SK-N-MC (cell line): ENCODE data around the gene GNAT3.

Experiments used
- DNase-seq: peaks from one replicate; pipeline ENCODE4 v3.0.0-alpha.2; 2011; ENCODE audit warnings: low read depth, low spot score
- H3K27ac ChIP-seq: fragments of 200-600 bp; sonication (generic); 2 replicates; pipeline ENCODE4 v1.5.1; 2016; ENCODE audit warnings: mixed run types
- H3K36me3 ChIP-seq: fragments of 200-600 bp; sonication (generic); 2 replicates; pipeline ENCODE4 v1.6.1; 2017; ENCODE audit warnings: antibody characterized with exemption, low read length, mixed read lengths; ENCODE audit not compliant: insufficient read depth
- H3K4me3 ChIP-seq: fragments of 200-600 bp; sonication (generic); 2 replicates; pipeline ENCODE4 v1.5.1; 2016
- H3K9ac ChIP-seq: fragments of 200-600 bp; sonication (generic); 2 replicates; pipeline ENCODE4 v1.8.0; 2017; ENCODE audit warnings: mixed run types, mixed read lengths; ENCODE audit not compliant: insufficient read length
- H3K9me3 ChIP-seq: fragments of 200-600 bp; sonication (generic); 2 replicates; pipeline ENCODE4 v1.6.1; 2017; ENCODE audit warnings: low read depth, mild to moderate bottlenecking, antibody characterized with exemption, low read length, moderate library complexity, mixed read lengths
- EZH2 ChIP-seq: fragments of 200-600 bp; sonication (generic); IDR thresholded peaks from one replicate; pipeline ENCODE4 v1.6.1; 2017; ENCODE audit warnings: antibody characterized with exemption
- FOXP2 ChIP-seq: optimal IDR thresholded peaks from 2 replicates; pipeline ENCODE3; 2011; ENCODE audit warnings: mild to moderate bottlenecking, moderate library complexity; ENCODE audit not compliant: insufficient read depth; ENCODE audit errors: extremely low read length, control extremely low read depth
- POLR2AphosphoS5 ChIP-seq: IDR thresholded peaks from 2 replicates; pipeline ENCODE4 v1.6.1; 2012; ENCODE audit warnings: mild to moderate bottlenecking, low read depth, low read length, borderline replicate concordance

GNAT3 gene

DNA sequence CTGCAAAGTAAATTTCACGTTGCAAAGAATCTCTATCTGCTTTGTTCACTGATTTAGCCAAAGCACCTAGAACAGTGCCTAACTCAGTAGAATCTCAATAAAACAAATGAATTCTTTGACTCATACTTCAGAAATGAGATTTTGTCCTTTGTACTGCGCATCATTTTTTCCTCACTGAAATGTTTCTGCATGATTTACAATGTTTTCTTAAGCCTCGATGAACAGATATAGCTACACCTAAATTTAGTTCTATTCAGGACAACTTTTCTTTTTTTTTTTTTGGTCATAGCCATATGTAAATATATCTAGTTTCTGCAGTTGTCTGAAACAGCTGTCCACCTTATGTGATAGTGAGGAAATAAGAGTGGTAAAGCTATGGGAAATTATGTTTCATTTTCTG is 15.3 kb downstream of the GNAT3 start:
- DNase-seq = no peak
- Histone ChIP-seq H3K4me3 (no peak overlapping the region), H3K36me3 (no peaks in the 10 kb centered on the region), H3K9me3 (no peaks in the 10 kb centered on the region), H3K9ac (no peak overlapping the region), H3K27ac (no peak overlapping the region)
- TF ChIP-seq EZH2 = no peak
- TF ChIP-seq POLR2AphosphoS5 = no peak
- TF ChIP-seq FOXP2 = no peak

DNA sequence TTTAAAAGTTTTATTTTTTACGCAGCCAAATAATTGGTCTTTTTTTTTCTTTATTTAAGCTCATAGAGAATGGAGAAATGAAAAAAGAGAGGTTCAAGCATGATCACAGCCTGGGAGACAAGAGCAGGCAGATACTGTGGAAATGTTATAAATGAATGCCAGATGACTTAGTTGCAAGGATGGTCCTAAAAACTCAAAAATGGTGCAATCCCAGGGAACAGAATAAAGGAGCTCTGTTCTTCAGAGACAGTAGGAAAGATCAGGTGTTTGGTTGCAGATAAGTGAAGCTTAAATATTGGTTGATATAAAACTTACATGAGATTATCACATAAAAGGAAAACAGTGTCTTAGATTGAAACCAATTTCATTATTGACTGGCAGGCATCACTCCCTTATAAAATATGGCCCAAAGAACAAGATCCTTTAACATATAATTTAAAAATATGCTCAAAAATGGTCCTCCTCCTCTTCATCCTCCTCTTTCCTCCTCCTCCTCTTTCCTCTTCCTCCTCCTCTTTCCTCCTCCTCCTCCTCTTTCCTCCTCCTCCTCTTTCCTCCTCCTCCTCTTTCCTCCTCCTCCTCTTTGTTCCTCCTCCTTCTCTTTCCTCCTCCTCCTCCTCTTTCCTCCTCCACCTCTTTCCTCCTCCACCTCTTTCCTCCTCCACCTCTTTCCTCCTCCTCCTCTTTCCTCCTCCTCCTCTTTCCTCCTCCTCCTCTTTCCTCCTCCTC is 18.6 kb downstream of the GNAT3 start:
- DNase-seq = no peak
- Histone ChIP-seq H3K36me3 (no peaks in the 10 kb centered on the region), H3K27ac (no peak overlapping the region), H3K9ac (no peak overlapping the region), H3K9me3 (no peaks in the 10 kb centered on the region), H3K4me3 (no peak overlapping the region)
- TF ChIP-seq FOXP2 (no peak), EZH2 (no peak), POLR2AphosphoS5 (no peak)

DNA sequence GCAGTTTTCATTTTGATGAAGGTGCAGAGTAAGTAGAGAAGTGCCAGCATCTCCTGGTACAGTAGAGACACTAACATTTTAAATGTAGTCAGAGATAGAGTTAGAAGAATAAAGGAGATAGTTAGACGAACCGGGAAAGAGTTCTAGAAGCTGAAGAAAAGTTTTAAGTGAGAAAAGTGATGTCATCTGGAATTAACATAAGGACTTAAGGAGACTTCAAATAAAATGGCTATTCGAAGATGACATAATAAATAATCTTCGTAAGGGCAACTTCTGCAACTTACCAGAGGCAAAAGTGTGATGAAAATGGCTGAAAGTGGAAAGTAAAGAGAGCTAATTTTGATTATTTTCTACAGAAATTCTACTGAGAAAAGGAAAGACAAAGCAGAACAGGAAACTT is 20.4 kb downstream of the GNAT3 start:
- Histone ChIP-seq H3K9ac (no peak overlapping the region), H3K27ac (no peak overlapping the region), H3K4me3 (no peak overlapping the region), H3K9me3 (no peaks in the 10 kb centered on the region), H3K36me3 (no peaks in the 10 kb centered on the region)
- no peak for DNase-seq
- no peak for TF ChIP-seq POLR2AphosphoS5
- TF ChIP-seq FOXP2 = no peak
- no peak for TF ChIP-seq EZH2

DNA sequence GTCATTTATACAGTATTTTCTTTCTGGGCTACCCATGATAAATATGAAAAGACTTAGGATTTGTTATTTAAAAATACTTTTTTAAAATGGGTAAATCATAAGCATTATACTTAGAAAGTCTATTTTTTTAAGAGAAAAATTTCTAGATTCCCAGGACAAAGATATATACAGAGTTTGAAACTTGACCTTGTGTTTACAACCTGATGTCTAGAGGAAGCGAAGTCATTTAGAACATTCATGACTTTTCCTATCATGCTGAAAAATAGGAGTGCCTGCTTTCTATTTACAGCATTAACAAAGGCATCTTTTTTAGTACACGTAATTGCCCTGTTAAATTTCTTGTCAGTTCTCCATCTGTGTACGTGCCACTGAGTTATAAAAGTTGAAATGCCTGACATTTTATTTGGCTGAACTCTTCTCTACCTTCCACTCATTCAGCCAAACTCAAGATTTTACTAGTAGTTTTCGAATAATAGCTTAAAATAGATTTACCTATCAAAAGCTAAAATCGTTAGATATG is 23.0 kb downstream of the GNAT3 start:
- H3K9me3 ChIP-seq = no peaks in the 10 kb centered on the region
- no peaks in the 10 kb centered on the region for H3K36me3 ChIP-seq
- no peak overlapping the region for H3K27ac ChIP-seq
- no peak for DNase-seq
- H3K4me3 ChIP-seq = no peak overlapping the region
- H3K9ac ChIP-seq = no peak overlapping the region
- TF ChIP-seq FOXP2 = no peak
- TF ChIP-seq POLR2AphosphoS5 = no peak
- TF ChIP-seq EZH2 = no peak

DNA sequence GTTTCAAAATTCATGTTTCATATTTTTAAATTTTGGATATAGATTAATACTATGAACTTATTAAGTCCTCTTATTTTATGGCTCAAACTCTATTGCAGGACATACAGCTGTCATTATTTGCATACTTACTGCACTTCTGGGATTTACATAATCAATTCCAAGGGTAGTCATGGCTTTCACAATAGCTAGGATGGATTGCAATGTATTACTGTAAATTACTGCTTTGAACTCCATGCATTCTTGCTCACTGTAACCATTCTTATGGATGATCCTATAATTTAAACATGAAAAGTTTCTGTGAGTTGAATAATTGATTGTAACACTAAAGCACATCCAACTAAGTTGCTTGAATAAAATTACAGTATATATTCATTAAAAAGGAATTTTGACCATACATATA is 23.5 kb downstream of the GNAT3 start:
- no peaks in the 10 kb centered on the region for H3K36me3 ChIP-seq
- TF ChIP-seq FOXP2 (no peak), POLR2AphosphoS5 (no peak), EZH2 (no peak)
- no peak overlapping the region for H3K9ac ChIP-seq
- H3K27ac ChIP-seq = no peak overlapping the region
- H3K9me3 ChIP-seq = no peaks in the 10 kb centered on the region
- DNase-seq = no peak
- H3K4me3 ChIP-seq = no peak overlapping the region

DNA sequence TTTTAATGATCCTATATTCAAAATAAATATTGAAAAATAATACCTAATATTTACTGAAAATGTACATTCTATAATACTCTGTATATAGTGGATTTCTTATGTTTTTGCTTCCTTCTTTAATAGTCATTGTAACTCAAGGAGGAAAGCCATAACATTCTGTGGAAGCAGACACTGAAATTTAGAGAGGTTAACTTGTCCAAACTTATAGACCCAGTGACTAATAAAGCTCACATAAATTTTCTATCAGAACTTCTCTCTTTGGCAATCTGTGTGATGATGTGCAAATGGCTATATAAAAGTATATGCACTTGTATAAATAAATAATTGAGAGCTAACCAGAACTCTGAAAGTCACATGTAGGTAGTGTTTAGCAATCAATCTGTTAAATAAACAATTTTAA is 26.1 kb downstream of the GNAT3 start:
- Histone ChIP-seq H3K36me3 (no peaks in the 10 kb centered on the region), H3K9ac (no peak overlapping the region), H3K27ac (no peak overlapping the region), H3K4me3 (no peak overlapping the region), H3K9me3 (no peaks in the 10 kb centered on the region)
- DNase-seq = no peak
- no peak for TF ChIP-seq POLR2AphosphoS5
- TF ChIP-seq EZH2 = no peak
- no peak for TF ChIP-seq FOXP2

DNA sequence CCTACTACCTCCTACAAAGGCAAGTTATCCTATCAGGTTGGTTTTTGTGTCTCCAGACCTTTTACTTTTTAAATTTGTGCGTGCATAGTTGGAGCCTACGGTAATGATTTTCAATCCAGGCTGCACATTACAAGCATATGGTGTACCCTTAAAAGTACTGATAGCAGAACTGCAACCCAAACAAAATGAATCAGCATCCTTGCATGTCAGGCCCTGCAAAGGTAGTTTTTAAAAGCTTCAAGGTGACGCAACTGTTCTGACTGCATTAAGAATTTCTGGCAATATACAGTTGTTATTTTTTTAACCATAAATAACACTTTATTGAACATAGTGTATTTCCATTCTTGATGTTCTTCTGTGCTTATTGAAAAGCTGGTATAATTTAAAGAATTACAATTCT is 28.9 kb downstream of the GNAT3 start:
- H3K4me3 ChIP-seq = no peak overlapping the region
- H3K27ac ChIP-seq = no peak overlapping the region
- DNase-seq = no peak
- TF ChIP-seq EZH2 (no peak), POLR2AphosphoS5 (no peak), FOXP2 (no peak)
- no peaks in the 10 kb centered on the region for H3K9me3 ChIP-seq
- H3K36me3 ChIP-seq = no peaks in the 10 kb centered on the region
- no peak overlapping the region for H3K9ac ChIP-seq

DNA sequence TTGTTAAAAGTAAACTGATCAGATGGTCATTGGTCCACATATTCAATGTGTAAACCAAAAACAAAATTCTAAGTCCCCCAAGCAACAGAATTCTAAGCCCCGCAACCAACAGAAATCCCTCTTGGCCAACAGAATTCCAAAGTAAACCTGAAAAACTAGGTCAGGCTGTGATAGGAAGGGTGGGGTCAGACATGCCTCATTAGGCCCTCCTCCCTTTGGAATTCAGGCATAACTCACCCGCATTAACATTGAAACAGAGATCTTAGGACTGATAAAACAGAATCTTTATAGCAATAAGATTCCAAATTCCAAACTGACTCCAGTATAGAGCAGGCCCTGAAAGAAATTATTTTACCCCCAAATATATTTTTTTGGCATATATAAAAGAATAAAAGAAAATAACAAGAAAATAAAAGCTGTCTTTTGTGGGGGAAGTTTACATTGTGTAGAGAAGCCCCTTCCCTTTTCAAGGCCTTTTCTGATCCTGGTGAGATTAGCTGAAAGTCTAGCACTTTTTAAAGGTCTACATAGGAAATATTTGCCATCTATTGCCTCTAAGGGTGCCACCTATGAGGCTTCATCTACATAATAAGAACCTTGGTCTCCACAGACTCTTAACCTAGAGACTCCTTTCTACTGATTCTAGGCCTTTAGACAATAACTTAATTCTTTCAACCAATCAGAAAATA is 30.5 kb downstream of the GNAT3 start:
- no peak for DNase-seq
- no peak overlapping the region for H3K4me3 ChIP-seq
- no peak for TF ChIP-seq FOXP2
- TF ChIP-seq POLR2AphosphoS5 = no peak
- TF ChIP-seq EZH2 = no peak
- H3K9ac ChIP-seq = no peak overlapping the region
- H3K36me3 ChIP-seq = no peaks in the 10 kb centered on the region
- H3K9me3 ChIP-seq = no peaks in the 10 kb centered on the region
- H3K27ac ChIP-seq = no peak overlapping the region
